HCT116 (cell line): ENCODE measurements around the gene DNMT3A.

Source experiments
- ATF3 ChIP-seq: IDR thresholded peaks from 2 replicates; pipeline ENCODE4 v1.6.1; 2012
- CBX3 ChIP-seq: IDR thresholded peaks from 2 replicates; pipeline ENCODE4 v1.6.1; 2012; ENCODE audit warnings: low read depth
- CTCF ChIP-seq, 3 experiments: fragments of 200-600 bp in 1 of 3; sonication (generic) in 1 of 3; IDR thresholded peaks in 2 of 3; conservative IDR thresholded peaks in 1 of 3; 2 replicates each; pipeline ENCODE4 v1.5.1; 2012 to 2017; ENCODE audit warnings: low read depth in 2 of 3, low read length in 2 of 3, antibody characterized with exemption in 1 of 3, borderline replicate concordance in 1 of 3, control low read depth in 1 of 3, mild to moderate bottlenecking in 1 of 3, mixed read lengths in 1 of 3, mixed run types in 1 of 3, moderate library complexity in 1 of 3; ENCODE audit not compliant: insufficient read depth in 1 of 3
- EZH2 ChIP-seq: fragments of 200-600 bp; sonication (generic); IDR thresholded peaks from 2 replicates; pipeline ENCODE4 v1.6.1; 2017; ENCODE audit warnings: antibody characterized with exemption, mixed run types
- EZH2phosphoT487 ChIP-seq: fragments of 200-600 bp; IDR thresholded peaks from 2 replicates; pipeline ENCODE4 v1.6.1; 2018; ENCODE audit warnings: antibody characterized with exemption, borderline replicate concordance
- POLR2A ChIP-seq: IDR thresholded peaks from 2 replicates; pipeline ENCODE4 v1.7.0; 2011; ENCODE audit warnings: borderline replicate concordance; ENCODE audit not compliant: insufficient read depth, insufficient read length; ENCODE audit errors: extremely low read depth
- POLR2AphosphoS5 ChIP-seq: IDR thresholded peaks from 2 replicates; pipeline ENCODE4 v1.6.1; 2011; ENCODE audit warnings: mild to moderate bottlenecking, low read depth, low read length, moderate library complexity
- REST ChIP-seq: IDR thresholded peaks from 2 replicates; pipeline ENCODE4 v1.6.1; 2012; ENCODE audit warnings: low read depth
- SIN3A ChIP-seq: IDR thresholded peaks from 2 replicates; pipeline ENCODE4 v1.6.1; 2012; ENCODE audit warnings: low read depth
- SP1 ChIP-seq: IDR thresholded peaks from 2 replicates; pipeline ENCODE4 v1.6.1; 2012; ENCODE audit warnings: low read depth
- SRF ChIP-seq: IDR thresholded peaks from 2 replicates; pipeline ENCODE4 v1.6.1; 2012; ENCODE audit warnings: low read depth
- TCF7L2 ChIP-seq: IDR thresholded peaks from 2 replicates; pipeline ENCODE4 v1.7.0; 2011; ENCODE audit warnings: borderline replicate concordance, inconsistent platforms; ENCODE audit not compliant: insufficient read depth, insufficient read length; ENCODE audit errors: extremely low read depth
- YY1 ChIP-seq: IDR thresholded peaks from 2 replicates; pipeline ENCODE4 v1.6.1; 2011; ENCODE audit warnings: low read length, low read depth, moderate library complexity, mild to moderate bottlenecking; ENCODE audit not compliant: insufficient replicate concordance; ENCODE audit errors: extremely low read depth

DNA sequence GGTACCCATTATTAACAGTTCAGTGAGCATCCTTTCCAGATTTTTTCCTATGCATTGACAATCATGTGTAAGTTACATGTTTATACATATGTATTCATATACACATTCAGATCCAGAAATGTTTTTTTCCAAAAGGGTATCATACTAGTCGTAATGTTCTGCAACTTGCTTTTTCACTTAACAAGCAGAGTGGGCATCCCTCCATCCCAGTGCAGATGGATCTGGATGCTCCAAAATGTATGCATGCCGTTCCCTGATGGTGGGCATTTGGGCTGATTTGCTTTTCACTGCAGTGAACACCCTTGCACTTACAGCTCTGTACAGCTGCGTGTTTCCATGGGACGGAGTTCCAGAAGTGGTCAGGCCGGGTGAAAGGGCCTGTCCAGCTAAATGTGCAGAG lies 57.0 kb downstream of the DNMT3A start:
- TF ChIP-seq EZH2 (no peak), CTCF (IDR thresholded peaks at IDR 0.05 in 2 of 3, conservative IDR thresholded peaks at IDR 0.05 in 1 of 3; ENCODE audit: borderline replicate concordance in 1 of 3, insufficient read depth in 1 of 3, low read depth in 2 of 3, low read length in 2 of 3) (no peak), POLR2A (no peak), EZH2phosphoT487 (no peak), POLR2AphosphoS5 (no peak), CBX3 (no peak), SRF (no peak), SIN3A (no peak), SP1 (no peak), REST (no peak), ATF3 (no peak), YY1 (no peak), TCF7L2 (no peak)
